Mesenchymal stem cell (in vitro differentiated cells and primary cell): ENCODE results near the gene GHRHR.

Source experiments
- DNase-seq: peaks from one replicate; pipeline ENCODE4 v3.0.0-alpha.2; 2013
- H2AFZ ChIP-seq: one replicate; pipeline ENCODE4 v1.6.1; 2013; ENCODE audit warnings: low read depth, mild to moderate bottlenecking, control low read depth, inconsistent platforms, low read length, moderate library complexity
- H2AK5ac ChIP-seq: 2 replicates; pipeline ENCODE4 v1.6.1; 2013; ENCODE audit warnings: low read length, moderate library complexity, mild to moderate bottlenecking, inconsistent platforms; ENCODE audit not compliant: severe bottlenecking
- H2BK120ac ChIP-seq: one replicate; pipeline ENCODE4 v1.6.1; 2013; ENCODE audit warnings: low read depth, mild to moderate bottlenecking, inconsistent platforms, low read length, moderate library complexity
- H2BK12ac ChIP-seq, 2 experiments: one replicate each; pipeline ENCODE4 v1.6.1; 2013; ENCODE audit warnings: inconsistent platforms in 2 of 2, low read length in 2 of 2, mild to moderate bottlenecking in 2 of 2, moderate library complexity in 2 of 2, control low read depth in 1 of 2
- H2BK15ac ChIP-seq: one replicate; pipeline ENCODE4 v1.6.1; 2013; ENCODE audit warnings: mild to moderate bottlenecking, low read depth, inconsistent platforms; ENCODE audit not compliant: poor library complexity, severe bottlenecking
- H2BK5ac ChIP-seq: 2 replicates; pipeline ENCODE4 v1.6.1; 2013; ENCODE audit warnings: low read depth, mild to moderate bottlenecking, low read length, control low read depth, inconsistent platforms; ENCODE audit not compliant: poor library complexity, severe bottlenecking
- H3K14ac ChIP-seq, 2 experiments: one replicate each; pipeline ENCODE4 v1.6.1; 2013; ENCODE audit warnings: inconsistent platforms in 2 of 2, low read length in 2 of 2, control low read depth in 1 of 2, mild to moderate bottlenecking in 1 of 2, moderate library complexity in 1 of 2
- H3K18ac ChIP-seq, 2 experiments: one replicate each; pipeline ENCODE4 v1.6.1; 2013; ENCODE audit warnings: inconsistent platforms in 2 of 2, low read length in 2 of 2, control low read depth in 1 of 2, low read depth in 1 of 2, mild to moderate bottlenecking in 1 of 2
- H3K23ac ChIP-seq, 2 experiments: one replicate each; pipeline ENCODE4 v1.6.1; 2013; ENCODE audit warnings: inconsistent platforms in 2 of 2, low read length in 2 of 2, mild to moderate bottlenecking in 2 of 2, moderate library complexity in 2 of 2, control low read depth in 1 of 2
- H3K27ac ChIP-seq: 2 replicates; pipeline ENCODE4 v1.5.1; 2013; ENCODE audit warnings: mild to moderate bottlenecking, moderate library complexity, low read length, control low read depth, inconsistent platforms; ENCODE audit not compliant: poor library complexity, severe bottlenecking
- H3K27me3 ChIP-seq, 2 experiments: 2 replicates each; pipeline versions ENCODE4 v1.6.1 to v1.7.0; 2013; ENCODE audit warnings: low read length in 2 of 2, mild to moderate bottlenecking in 2 of 2, moderate library complexity in 2 of 2, control low read depth in 1 of 2, inconsistent platforms in 1 of 2; ENCODE audit not compliant: control insufficient read depth in 1 of 2, insufficient read depth in 1 of 2
- H3K36me3 ChIP-seq, 2 experiments: 2 replicates each; pipeline versions ENCODE4 v1.6.1 to v1.7.0; 2013; ENCODE audit warnings: low read length in 2 of 2, control low read depth in 1 of 2, inconsistent platforms in 1 of 2, low read depth in 1 of 2, mild to moderate bottlenecking in 1 of 2; ENCODE audit not compliant: insufficient read depth in 2 of 2, control insufficient read depth in 1 of 2
- H3K4ac ChIP-seq, 2 experiments: one replicate each; pipeline ENCODE4 v1.6.1; 2013; ENCODE audit warnings: inconsistent platforms in 2 of 2, low read length in 2 of 2, mild to moderate bottlenecking in 2 of 2, moderate library complexity in 2 of 2, control low read depth in 1 of 2, low read depth in 1 of 2
- H3K4me1 ChIP-seq: 2 replicates; pipeline ENCODE4 v1.6.1; 2013; ENCODE audit warnings: low read depth, low read length, control low read depth; ENCODE audit not compliant: control insufficient read depth, insufficient read depth
- H3K4me2 ChIP-seq: 2 replicates; pipeline ENCODE4 v1.6.1; 2013; ENCODE audit warnings: low read length, mild to moderate bottlenecking, inconsistent platforms; ENCODE audit not compliant: poor library complexity, severe bottlenecking
- H3K4me3 ChIP-seq, 2 experiments: 2 replicates each; pipeline versions ENCODE4 v1.5.1 to v1.7.0; 2013; ENCODE audit warnings: low read length in 2 of 2, mild to moderate bottlenecking in 2 of 2, control low read depth in 1 of 2, low read depth in 1 of 2; ENCODE audit not compliant: insufficient read depth in 1 of 2
- H3K79me1 ChIP-seq: replicated peaks from 2 replicates; pipeline ENCODE4 v1.6.1; 2013; ENCODE audit warnings: mild to moderate bottlenecking, control low read depth, low read length, inconsistent platforms; ENCODE audit not compliant: poor library complexity, severe bottlenecking
- H3K9ac ChIP-seq: 2 replicates; pipeline ENCODE4 v1.7.0; 2013; ENCODE audit warnings: mild to moderate bottlenecking, low read length, moderate library complexity
- H3K9me3 ChIP-seq: 2 replicates; pipeline ENCODE4 v1.7.0; 2013; ENCODE audit warnings: mild to moderate bottlenecking, low read length; ENCODE audit not compliant: control insufficient read depth
- H4K8ac ChIP-seq: one replicate; pipeline ENCODE4 v1.6.1; 2013; ENCODE audit warnings: inconsistent platforms, mild to moderate bottlenecking, low read length, moderate library complexity
- H4K91ac ChIP-seq: one replicate; pipeline ENCODE4 v1.6.1; 2013; ENCODE audit warnings: mild to moderate bottlenecking, low read length, inconsistent platforms
- WGBS: methylation state at CpG from one replicate; pipeline ENCODE4 v1.1.7; 2013; ENCODE audit warnings: mixed read lengths; 5-methylcytosine and 5-hydroxymethylcytosine counted together

GHRHR gene

GRCh38 chr7:30987178-30987577, 23.4 kb downstream of the GHRHR start:
- Histone ChIP-seq H3K79me1 (no peaks in the 10 kb centered on the region), H3K9me3 (no peaks in the 10 kb centered on the region), H3K14ac (no peak overlapping the region), H3K23ac (no peak overlapping the region), H3K36me3 (no peaks in the 10 kb centered on the region), H2BK12ac (no peak overlapping the region), H3K4me3 (no peak overlapping the region), H2BK15ac (no peak overlapping the region), H4K91ac (no peak overlapping the region), H3K4me2 (no peak overlapping the region), H2BK5ac (no peak overlapping the region), H2AFZ (no peak overlapping the region), H3K4ac (no peak overlapping the region), H3K27me3 (peaks cover 0 to 35% of the 10 kb centered on the region in 2 experiments), H2BK120ac (no peak overlapping the region), H3K18ac (no peak overlapping the region), H2AK5ac (no peak overlapping the region), H3K4me1 (peaks cover 10% of the 10 kb centered on the region), H4K8ac (no peak overlapping the region), H3K9ac (no peak overlapping the region), H3K27ac (no peak overlapping the region)
- WGBS, result 66% methylated on average over 7 of the region's 7 CpGs
- no peak for DNase-seq

DNA sequence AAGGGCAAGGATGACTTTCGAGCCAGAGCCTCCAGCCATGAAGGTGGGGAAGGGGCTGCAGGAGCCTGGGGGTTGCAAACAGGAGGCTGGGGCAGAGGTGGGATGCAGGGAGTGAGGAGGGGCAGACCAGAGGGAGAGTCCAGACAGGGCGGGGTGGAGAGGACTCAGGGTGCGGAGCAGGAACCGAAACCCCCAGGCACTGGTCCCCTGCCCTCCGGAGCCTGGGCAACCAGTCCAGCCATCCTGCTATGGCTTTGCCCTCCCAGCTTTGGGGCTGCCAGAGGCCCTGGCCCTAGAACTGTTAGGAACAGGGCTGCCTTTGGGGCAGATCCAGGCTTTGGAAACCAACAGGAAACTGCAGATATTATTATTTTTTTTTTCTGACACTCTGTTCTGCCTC, 24.2 kb downstream of the GHRHR start:
- Histone ChIP-seq H3K9ac (no peak overlapping the region), H3K36me3 (no peaks in the 10 kb centered on the region), H3K18ac (no peak overlapping the region), H3K9me3 (no peaks in the 10 kb centered on the region), H3K4me3 (peak overlapping the region in 1 of 2 experiments; percentile 2), H3K14ac (no peak overlapping the region), H4K91ac (no peak overlapping the region), H3K27ac (no peak overlapping the region), H3K79me1 (no peaks in the 10 kb centered on the region), H2AFZ (no peak overlapping the region), H3K4ac (no peak overlapping the region), H2BK5ac (no peak overlapping the region), H3K27me3 (peaks cover 0 to 35% of the 10 kb centered on the region in 2 experiments), H2AK5ac (no peak overlapping the region), H3K4me2 (no peak overlapping the region), H2BK12ac (no peak overlapping the region), H4K8ac (no peak overlapping the region), H3K4me1 (peaks cover 12% of the 10 kb centered on the region), H3K23ac (no peak overlapping the region), H2BK15ac (no peak overlapping the region), H2BK120ac (no peak overlapping the region)
- no peak for DNase-seq
- WGBS, result 93% methylated on average over 5 of the region's 5 CpGs

DNA sequence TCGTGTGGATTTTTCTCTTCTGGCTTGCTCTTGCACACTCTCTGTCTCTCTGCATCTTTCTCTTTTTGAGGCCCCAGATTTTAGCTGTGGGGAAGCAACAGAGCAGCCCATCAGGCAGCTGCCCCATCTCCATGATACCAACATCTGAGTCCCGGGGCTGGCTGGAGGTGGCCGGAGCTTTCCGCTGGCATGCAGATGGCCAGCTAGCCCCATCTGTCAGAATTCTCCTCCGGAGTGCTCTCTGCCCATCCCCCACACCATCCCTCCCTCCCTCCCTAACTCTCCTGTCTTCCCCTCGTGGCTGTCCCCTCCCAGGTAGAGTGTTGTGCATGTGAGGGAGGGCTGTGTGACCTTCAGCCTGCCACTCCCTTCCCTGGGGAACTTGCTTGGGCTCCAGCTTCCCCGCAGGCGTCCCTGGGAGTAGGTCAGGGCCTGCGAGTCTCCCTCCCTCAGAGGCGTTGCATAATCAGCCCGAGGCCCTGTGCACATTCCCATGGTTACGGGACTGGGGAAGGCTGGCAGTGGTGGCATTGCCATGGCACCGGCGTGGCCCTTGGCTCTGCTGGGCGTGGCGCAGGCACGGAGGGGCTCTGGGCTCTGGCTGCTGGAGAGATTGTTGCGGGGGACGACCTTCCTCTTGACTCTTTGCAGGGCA, 24.7 kb downstream of the GHRHR start:
- H2AK5ac ChIP-seq, result no peak overlapping the region
- H4K8ac ChIP-seq, result no peak overlapping the region
- H3K27ac ChIP-seq, result no peak overlapping the region
- no peak overlapping the region for H3K4me2 ChIP-seq
- no peak overlapping the region for H3K4me3 ChIP-seq
- H2BK12ac ChIP-seq, result no peak overlapping the region
- no peak overlapping the region for H3K9ac ChIP-seq
- no peak overlapping the region for H2BK5ac ChIP-seq
- H2AFZ ChIP-seq, result no peak overlapping the region
- H3K14ac ChIP-seq, result peak overlapping the region in 1 of 2 experiments; percentile 23
- peaks cover 12% of the 10 kb centered on the region for H3K4me1 ChIP-seq
- H3K4ac ChIP-seq, result no peak overlapping the region
- H3K79me1 ChIP-seq, result no peaks in the 10 kb centered on the region
- no peak overlapping the region for H2BK15ac ChIP-seq
- H2BK120ac ChIP-seq, result no peak overlapping the region
- H3K36me3 ChIP-seq, result no peaks in the 10 kb centered on the region
- DNase-seq, result no peak
- no peak overlapping the region for H3K23ac ChIP-seq
- H3K9me3 ChIP-seq, result no peaks in the 10 kb centered on the region
- 69% methylated on average over 18 of the region's 19 CpGs for WGBS
- H4K91ac ChIP-seq, result no peak overlapping the region
- H3K27me3 ChIP-seq, result peaks cover 0 to 35% of the 10 kb centered on the region in 2 experiments
- no peak overlapping the region for H3K18ac ChIP-seq

DNA sequence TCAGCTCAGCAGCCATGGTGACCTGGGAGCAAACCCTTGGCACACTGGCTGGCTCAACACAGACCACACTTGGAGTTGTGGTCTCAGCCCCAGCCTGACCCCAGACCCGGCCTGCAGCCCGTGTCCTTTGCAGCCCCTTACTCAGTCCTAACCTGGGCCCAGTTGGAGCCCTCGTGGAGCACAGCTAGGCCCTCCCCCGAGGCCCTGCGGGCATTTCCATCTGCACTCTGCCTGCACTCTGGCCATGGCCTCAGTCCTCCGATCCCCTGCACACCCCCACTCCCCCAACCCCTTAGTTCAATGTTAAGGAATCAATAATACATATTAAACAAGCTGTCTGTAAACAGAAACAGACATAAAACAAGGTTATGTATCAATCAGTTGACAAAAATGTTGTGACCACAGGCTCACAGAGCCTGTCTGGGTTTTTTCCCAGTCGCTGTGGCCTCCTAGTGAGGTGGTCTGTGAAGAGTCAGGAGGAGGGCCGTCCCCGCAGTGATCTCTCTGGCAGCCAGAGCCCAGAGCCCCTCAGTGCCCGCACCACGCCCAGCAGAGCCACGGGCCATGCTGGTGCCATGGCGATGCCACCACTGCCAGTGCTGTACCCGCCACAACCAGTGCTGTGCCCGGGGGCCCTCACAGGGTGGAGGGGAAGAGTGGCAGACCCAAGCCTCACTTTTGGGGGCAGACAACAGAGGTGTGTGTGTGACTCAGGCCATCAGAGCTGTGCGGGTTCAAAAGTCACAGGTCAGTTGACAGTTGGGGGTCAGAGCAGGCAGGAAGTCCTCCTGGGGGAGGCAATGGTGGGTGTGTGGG, 25.5 kb downstream of the GHRHR start:
- H2BK15ac ChIP-seq, result no peak overlapping the region
- no peak overlapping the region for H3K23ac ChIP-seq
- no peak overlapping the region for H3K4ac ChIP-seq
- no peak overlapping the region for H3K9ac ChIP-seq
- H2AK5ac ChIP-seq, result no peak overlapping the region
- H2BK12ac ChIP-seq, result no peak overlapping the region
- no peak for DNase-seq
- WGBS, result 78% methylated on average over 15 of the region's 16 CpGs
- H2BK5ac ChIP-seq, result no peak overlapping the region
- no peak overlapping the region for H3K4me3 ChIP-seq
- no peak overlapping the region for H3K27ac ChIP-seq
- H3K18ac ChIP-seq, result no peak overlapping the region
- no peak overlapping the region for H3K4me2 ChIP-seq
- no peak overlapping the region for H3K14ac ChIP-seq
- H4K91ac ChIP-seq, result no peak overlapping the region
- H2AFZ ChIP-seq, result no peak overlapping the region
- no peaks in the 10 kb centered on the region for H3K79me1 ChIP-seq
- H3K4me1 ChIP-seq, result peaks cover 7% of the 10 kb centered on the region
- peaks cover 0 to 34% of the 10 kb centered on the region in 2 experiments for H3K27me3 ChIP-seq
- H3K36me3 ChIP-seq, result no peaks in the 10 kb centered on the region
- no peaks in the 10 kb centered on the region for H3K9me3 ChIP-seq
- no peak overlapping the region for H2BK120ac ChIP-seq
- no peak overlapping the region for H4K8ac ChIP-seq
